ENCODE data around the gene SMIM24.
"Not testable (repeated sequence)": the region's sequence is repeated elsewhere in the genome, so short reads cannot be mapped to it uniquely, and the experiment has no call there.

SMIM24 gene

DNA sequence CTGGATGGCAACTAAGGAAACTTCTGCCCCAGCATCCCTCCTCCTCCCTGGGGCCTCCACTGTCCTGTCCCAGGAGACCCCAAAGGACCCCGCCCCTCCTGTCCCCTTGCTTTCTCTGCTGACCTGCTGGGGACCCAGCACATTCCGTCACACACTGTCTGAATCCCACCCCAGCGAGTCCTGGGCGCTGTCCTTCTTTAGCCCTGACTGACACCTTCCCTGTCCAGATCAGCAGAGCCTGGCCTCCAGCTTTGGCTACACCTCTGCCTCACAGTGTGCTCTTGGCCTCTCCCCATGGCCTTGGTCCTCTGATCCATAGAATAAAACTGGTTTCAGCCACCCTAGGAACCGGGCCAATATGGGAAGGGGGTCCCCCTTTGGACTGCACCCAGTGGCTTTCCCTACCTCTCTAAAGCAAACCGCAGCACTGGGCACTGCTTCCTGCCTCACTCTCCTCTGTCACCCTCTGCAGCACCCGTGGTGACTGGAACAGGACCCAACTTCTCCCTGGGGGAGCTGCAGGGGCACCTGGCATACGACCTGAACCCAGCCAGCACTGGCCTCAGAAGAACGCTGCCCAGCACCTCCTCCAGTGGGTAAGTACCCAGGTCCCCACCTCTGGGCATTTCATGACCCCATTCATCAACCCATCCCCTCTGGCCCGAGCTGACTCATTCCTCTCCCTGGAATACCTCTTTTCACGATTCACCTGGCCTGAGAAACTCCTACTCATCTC lies 46.4 kb downstream of the SMIM24 start:
- DNase-seq (ENCODE audit: low read depth) = no peak

- no peak for DNase-seq (ENCODE audit: low read depth)
These were observed 47.0 kb downstream of the SMIM24 start for GRCh38 chr19:3433313-3433712.

- DNase-seq (ENCODE audit: low read depth) = no peak
These were observed 48.4 kb downstream of the SMIM24 start for GRCh38 chr19:3431760-3432397.

GRCh38 chr19:3430366-3430680 lies 50.0 kb downstream of the SMIM24 start:
- DNase-seq (ENCODE audit: low read depth) = not testable (repeated sequence)

DNA sequence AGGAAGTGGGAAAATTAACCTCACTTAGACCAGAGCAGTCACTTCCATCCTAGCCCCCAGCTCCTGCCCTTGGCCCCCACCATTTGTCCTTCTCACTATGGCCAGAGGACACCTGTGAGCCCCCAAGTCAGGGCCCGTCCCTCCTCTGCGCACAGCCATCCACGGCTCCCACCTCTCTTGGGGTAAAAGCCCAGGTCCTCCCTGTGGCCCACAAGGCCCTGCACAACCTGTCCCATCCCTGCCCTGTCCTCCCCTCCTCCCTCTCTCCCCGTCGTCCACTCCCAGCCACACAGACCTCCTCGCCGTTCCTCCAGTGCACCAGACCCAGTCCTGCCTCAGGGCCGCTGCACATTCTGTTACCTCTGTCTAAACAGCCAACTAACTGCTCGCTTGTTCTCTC lies 53.9 kb downstream of the SMIM24 start:
- DNase-seq (ENCODE audit: low read depth) = no peak

All from activated T-cell treated with anti-CD3 and anti-CD28 coated beads for 24 hours (primary cell).